HG03521 (cell line): Measurements from ENCODE around the gene POU2F3.

Experiments used
- ATAC-seq: cut with Tn5 transposase; IDR thresholded peaks from one replicate; pipeline ENCODE4 v1.9.1; 2021; ENCODE audit warnings: mild to moderate bottlenecking, moderate library complexity; ENCODE audit not compliant: unreplicated experiment

Gene POU2F3

GRCh38 chr11:120316880-120317688 is 77.1 kb downstream of the POU2F3 start:
- ATAC-seq: no peak

- no peak for ATAC-seq
These were observed 77.9 kb downstream of the POU2F3 start for GRCh38 chr11:120317689-120318480.

- no peak for ATAC-seq
These were observed 79.0 kb downstream of the POU2F3 start for GRCh38 chr11:120318906-120319305.

- ATAC-seq: no peak
These were observed 85.2 kb downstream of the POU2F3 start, which contains the start of gene TLCD5 for GRCh38 chr11:120324932-120325810. Gene TLCD5, plus strand, starts transcription at chr11:120325299. Its CDS starts 2,143 bp downstream, at chr11:120327442.

- no peak for ATAC-seq
These were observed 86.3 kb downstream of the POU2F3 start for GRCh38 chr11:120326228-120326627.

GRCh38 chr11:120326845-120327281 is 86.9 kb downstream of the POU2F3 start:
- no peak for ATAC-seq

GRCh38 chr11:120327311-120327710 is 87.4 kb downstream of the POU2F3 start:
- ATAC-seq: no peak

GRCh38 chr11:120329556-120329955 is 89.6 kb downstream of the POU2F3 start:
- ATAC-seq: no peak

GRCh38 chr11:120330045-120330444 is 90.1 kb downstream of the POU2F3 start:
- no peak for ATAC-seq

GRCh38 chr11:120331301-120331996 is 91.5 kb downstream of the POU2F3 start:
- no peak for ATAC-seq

- ATAC-seq: no peak
These were observed 93.1 kb downstream of the POU2F3 start for GRCh38 chr11:120332822-120333716.

GRCh38 chr11:120333801-120334200 is 93.9 kb downstream of the POU2F3 start:
- ATAC-seq: no peak

- ATAC-seq: no peak
These were observed 94.4 kb downstream of the POU2F3 start for GRCh38 chr11:120334332-120334731.

- no peak for ATAC-seq
These were observed 95.0 kb downstream of the POU2F3 start for GRCh38 chr11:120334894-120335462.

- ATAC-seq: no peak
These were observed 95.6 kb downstream of the POU2F3 start for GRCh38 chr11:120335556-120335907.

GRCh38 chr11:120335908-120336640 is 96.1 kb downstream of the POU2F3 start, which contains the start of gene ARHGEF12:
Gene ARHGEF12, plus strand, starts transcription at chr11:120336413. Its CDS starts 831 bp downstream, at chr11:120337244.
- ATAC-seq: peak; percentile 71

GRCh38 chr11:120336641-120337354 is 96.9 kb downstream of the POU2F3 start:
- peak; percentile 2 for ATAC-seq
